Measurements from ENCODE around the gene ZNF189.
A peak's percentile ranks its signal among the peaks of the same experiment; 100 is the strongest.

ZNF189 gene

GRCh38 chr9:101421653-101422065, 23.0 kb downstream of the ZNF189 start:
- no peak for DNase-seq

GRCh38 chr9:101427358-101427757, 28.7 kb downstream of the ZNF189 start:
- no peak for DNase-seq

GRCh38 chr9:101427957-101428655, 29.5 kb downstream of the ZNF189 start:
- peak; percentile 11 for DNase-seq

GRCh38 chr9:101428909-101429308, 30.3 kb downstream of the ZNF189 start:
- DNase-seq, result no peak

- DNase-seq, result no peak
These were observed 31.1 kb downstream of the ZNF189 start for GRCh38 chr9:101429736-101430135.

GRCh38 chr9:101432171-101432570, 33.5 kb downstream of the ZNF189 start:
- no peak for DNase-seq

- no peak for DNase-seq
These were observed 34.1 kb downstream of the ZNF189 start for GRCh38 chr9:101432740-101433139.

- no peak for DNase-seq
These were observed 34.6 kb downstream of the ZNF189 start for GRCh38 chr9:101433229-101433628.

- no peak for DNase-seq
These were observed 36.3 kb downstream of the ZNF189 start for GRCh38 chr9:101434998-101435397.

- no peak for DNase-seq
These were observed 37.0 kb downstream of the ZNF189 start, which contains the start of gene ALDOB for GRCh38 chr9:101435601-101436079. ALDOB (minus strand) TSS chr9:101435774; CDS start chr9:101430887, 4,887 bp downstream.

GRCh38 chr9:101437806-101438232, 39.2 kb downstream of the ZNF189 start:
- DNase-seq, result no peak

- DNase-seq, result no peak
These were observed 39.9 kb downstream of the ZNF189 start for GRCh38 chr9:101438523-101438922.

- DNase-seq, result no peak
These were observed 42.1 kb downstream of the ZNF189 start for GRCh38 chr9:101440714-101441230.

GRCh38 chr9:101442318-101442717, 43.7 kb downstream of the ZNF189 start:
- no peak for DNase-seq

- no peak for DNase-seq
These were observed 44.1 kb downstream of the ZNF189 start for GRCh38 chr9:101442736-101443135.

GRCh38 chr9:101443364-101443771, 44.7 kb downstream of the ZNF189 start:
- no peak for DNase-seq

- no peak for DNase-seq
These were observed 46.8 kb downstream of the ZNF189 start for GRCh38 chr9:101445353-101446029.

- DNase-seq, result no peak
These were observed 48.1 kb downstream of the ZNF189 start for GRCh38 chr9:101446732-101447131.

- DNase-seq, result peak; percentile 31
These were observed 50.0 kb downstream of the ZNF189 start for GRCh38 chr9:101448680-101449070.

GRCh38 chr9:101449071-101449721, 50.5 kb downstream of the ZNF189 start:
- peak; percentile 92 for DNase-seq

- DNase-seq, result no peak
These were observed 52.3 kb downstream of the ZNF189 start for GRCh38 chr9:101450931-101451330.

- DNase-seq, result no peak
These were observed 52.8 kb downstream of the ZNF189 start for GRCh38 chr9:101451498-101451897.

GRCh38 chr9:101453776-101454570, 55.3 kb downstream of the ZNF189 start:
- DNase-seq, result no peak

All from DMS53 (cell line).